ENCODE measurements around the gene NXPE1. TPM values are rescaled to one million over a fixed set of nuclear protein-coding genes. Genes with fewer than 3 reads are reported as not detected.

NXPE1 gene
- total and polyA plus RNA-seq, 9 donors: 0.06 TPM; not detected in 8

Other genes with a start within 250 kb of the NXPE1 start
- 6.1 TPM for gene C11orf71, start 159.4 kb downstream of the NXPE1 start, total RNA-seq
- 1 to 10 TPM; 6.1 to 8.9 (median 8.0) TPM for gene C11orf71, start 159.4 kb downstream of the NXPE1 start, polyA plus RNA-seq (ENCODE audit: insufficient read depth in 1 of 8, insufficient read length in 8 of 8, low replicate concordance in 1 of 8)
- gene RBM7, start 159.2 kb downstream of the NXPE1 start, total RNA-seq: 19.8 TPM
- 10 to 100 TPM; 21.6 to 31.5 (median 27.0) TPM for gene RBM7, start 159.2 kb downstream of the NXPE1 start, polyA plus RNA-seq (ENCODE audit: insufficient read depth in 1 of 8, insufficient read length in 8 of 8, low replicate concordance in 1 of 8)
- 52.4 TPM for gene REXO2, start 120.4 kb downstream of the NXPE1 start, total RNA-seq
- 10 to 100 TPM; 48.2 to 68.8 (median 53.9) TPM for gene REXO2, start 120.4 kb downstream of the NXPE1 start, polyA plus RNA-seq (ENCODE audit: insufficient read depth in 1 of 8, insufficient read length in 8 of 8, low replicate concordance in 1 of 8)
- not detected for gene NXPE4, start 35.9 kb upstream of the NXPE1 start, total RNA-seq
- gene NXPE4, start 35.9 kb upstream of the NXPE1 start, polyA plus RNA-seq (ENCODE audit: insufficient read depth in 1 of 8, insufficient read length in 8 of 8, low replicate concordance in 1 of 8): under 1 TPM in 1 of 8 donors, not detected in 7; 0.13 TPM
- gene NXPE2, start 118.6 kb upstream of the NXPE1 start, total RNA-seq: 0.18 TPM
- gene NXPE2, start 118.6 kb upstream of the NXPE1 start, polyA plus RNA-seq (ENCODE audit: insufficient read depth in 1 of 8, insufficient read length in 8 of 8, low replicate concordance in 1 of 8): under 1 TPM in 6 of 8 donors, not detected in 2; 0.11 to 0.16 (median 0.13) TPM